ENCODE data around the gene TAF1B. TPM values are rescaled to one million over a fixed set of nuclear protein-coding genes. Genes with fewer than 3 reads are reported as not detected.

TAF1B gene
- total RNA-seq, 1 experiment from 2014 or later, result 52.8 TPM

- H3K36me3 ChIP-seq (ENCODE audit: insufficient read depth, low read length, poor library complexity, severe bottlenecking), result no peaks in the 10 kb centered on the region
- H3K27ac ChIP-seq (ENCODE audit: low read depth, low read length, poor library complexity, severe bottlenecking), result no peak overlapping the region
- BruUV-seq (replicated peaks), result no TSS peak
- ChIA-PET POLR2A (ENCODE audit: low non-redundant PET) (no interaction called here), CTCF (no interaction called here)
- intact Hi-C loops (cut with micrococcal nuclease; ENCODE audit: unreplicated experiment), result no loop called here
- DNase-seq (ENCODE audit: low spot score), result no peak
- TF ChIP-seq EZH2 (IDR thresholded peaks at IDR 0.05; ENCODE audit: borderline replicate concordance, low read depth, low read length, poor library complexity, severe bottlenecking) (no peak), CTCF (conservative IDR thresholded peaks at IDR 0.05; ENCODE audit: low read depth, low read length) (no peak)
- no peak overlapping the region for H3K4me3 ChIP-seq (ENCODE audit: low read depth, low read length, poor library complexity, severe bottlenecking)
- no peaks in the 10 kb centered on the region for H3K4me1 ChIP-seq (ENCODE audit: insufficient read depth, low read length, poor library complexity, severe bottlenecking)
- no peaks in the 10 kb centered on the region for H3K9me3 ChIP-seq (ENCODE audit: low read depth, low read length, poor library complexity, severe bottlenecking)
- H3K27me3 ChIP-seq (replicated peaks; ENCODE audit: insufficient read depth, low read depth, low read length, poor library complexity), result no peaks in the 10 kb centered on the region
Observed at GRCh38 chr2:9970200-9971044, 127.1 kb downstream of the TAF1B start.

- Histone ChIP-seq H3K27ac (ENCODE audit: low read depth, low read length, poor library complexity, severe bottlenecking) (no peak overlapping the region), H3K36me3 (ENCODE audit: insufficient read depth, low read length, poor library complexity, severe bottlenecking) (no peaks in the 10 kb centered on the region), H3K4me1 (ENCODE audit: insufficient read depth, low read length, poor library complexity, severe bottlenecking) (no peaks in the 10 kb centered on the region), H3K9me3 (ENCODE audit: low read depth, low read length, poor library complexity, severe bottlenecking) (no peaks in the 10 kb centered on the region), H3K27me3 (replicated peaks; ENCODE audit: insufficient read depth, low read depth, low read length, poor library complexity) (no peaks in the 10 kb centered on the region), H3K4me3 (ENCODE audit: low read depth, low read length, poor library complexity, severe bottlenecking) (no peak overlapping the region)
- ChIA-PET POLR2A (ENCODE audit: low non-redundant PET) (no interaction called here), CTCF (interaction anchor here (1.7 kb wide), 1 partner anchor 13 kb away, joined by 12 read pairs; no protein-coding TSS in a partner anchor)
- BruUV-seq (replicated peaks), result no TSS peak
- DNase-seq (ENCODE audit: low spot score), result no peak
- TF ChIP-seq EZH2 (IDR thresholded peaks at IDR 0.05; ENCODE audit: borderline replicate concordance, low read depth, low read length, poor library complexity, severe bottlenecking) (no peak), CTCF (conservative IDR thresholded peaks at IDR 0.05; ENCODE audit: low read depth, low read length) (no peak)
- intact Hi-C loops (cut with micrococcal nuclease; ENCODE audit: unreplicated experiment), result no loop called here
Observed at GRCh38 chr2:9971105-9971818, 128.0 kb downstream of the TAF1B start.

GRCh38 chr2:9971890-9972289 is 128.6 kb downstream of the TAF1B start:
- TF ChIP-seq EZH2 (IDR thresholded peaks at IDR 0.05; ENCODE audit: borderline replicate concordance, low read depth, low read length, poor library complexity, severe bottlenecking) (no peak), CTCF (conservative IDR thresholded peaks at IDR 0.05; ENCODE audit: low read depth, low read length) (no peak)
- no peaks in the 10 kb centered on the region for H3K9me3 ChIP-seq (ENCODE audit: low read depth, low read length, poor library complexity, severe bottlenecking)
- BruUV-seq (replicated peaks), result no TSS peak
- no peak overlapping the region for H3K4me3 ChIP-seq (ENCODE audit: low read depth, low read length, poor library complexity, severe bottlenecking)
- H3K27ac ChIP-seq (ENCODE audit: low read depth, low read length, poor library complexity, severe bottlenecking), result no peak overlapping the region
- POLR2A ChIA-PET (ENCODE audit: low non-redundant PET), result no interaction called here
- CTCF ChIA-PET, result interaction anchor here (1.7 kb wide), 1 partner anchor 12 kb away, joined by 12 read pairs; no protein-coding TSS in a partner anchor
- no peak for DNase-seq (ENCODE audit: low spot score)
- H3K4me1 ChIP-seq (ENCODE audit: insufficient read depth, low read length, poor library complexity, severe bottlenecking), result no peaks in the 10 kb centered on the region
- intact Hi-C loops (cut with micrococcal nuclease; ENCODE audit: unreplicated experiment), result no loop called here
- no peaks in the 10 kb centered on the region for H3K27me3 ChIP-seq (replicated peaks; ENCODE audit: insufficient read depth, low read depth, low read length, poor library complexity)
- no peaks in the 10 kb centered on the region for H3K36me3 ChIP-seq (ENCODE audit: insufficient read depth, low read length, poor library complexity, severe bottlenecking)
